IPS-20b (cell line): ENCODE measurements around the gene ZNF747.
A peak's percentile ranks its signal among the peaks of the same experiment; 100 is the strongest.

ENCODE experiments used
- H3K27ac ChIP-seq: one replicate; pipeline ENCODE4 v1.5.1; 2013; ENCODE audit warnings: low read length
- H3K27me3 ChIP-seq: 2 replicates; pipeline ENCODE4 v1.6.1; 2013; ENCODE audit warnings: mild to moderate bottlenecking, low read length, inconsistent platforms; ENCODE audit not compliant: insufficient read depth
- H3K36me3 ChIP-seq: 2 replicates; pipeline ENCODE4 v1.6.1; 2013; ENCODE audit warnings: low read depth, mild to moderate bottlenecking, inconsistent platforms, low read length, moderate library complexity; ENCODE audit not compliant: insufficient read depth
- H3K4me1 ChIP-seq: 2 replicates; pipeline ENCODE4 v1.6.1; 2013; ENCODE audit warnings: mild to moderate bottlenecking, control low read depth, inconsistent platforms, low read length, moderate library complexity; ENCODE audit not compliant: insufficient read depth
- H3K4me3 ChIP-seq: 2 replicates; pipeline ENCODE4 v1.5.1; 2013; ENCODE audit warnings: mild to moderate bottlenecking, low read length, inconsistent platforms
- H3K9ac ChIP-seq: 2 replicates; pipeline ENCODE4 v1.6.1; 2013; ENCODE audit warnings: low read depth, mild to moderate bottlenecking, inconsistent platforms, low read length, moderate library complexity
- H3K9me3 ChIP-seq: 2 replicates; pipeline ENCODE4 v1.6.1; 2013; ENCODE audit warnings: mild to moderate bottlenecking, low read depth, low read length, inconsistent platforms; ENCODE audit not compliant: insufficient read depth

ZNF747 gene

GRCh38 chr16:30534368-30535105 is at the start of gene ZNF747:
Gene ZNF747, minus strand, starts transcription at chr16:30534858. Its CDS starts 179 bp downstream, at chr16:30534679.
- peak within 1 kb of the TSS; percentile 100 for H3K27ac ChIP-seq
- peak within 1 kb of the TSS; percentile 96 for H3K9ac ChIP-seq
- no peaks in the 10 kb centered on the region for H3K27me3 ChIP-seq
- H3K4me1 ChIP-seq: peaks cover 10% of the 10 kb centered on the region; the same call in 1 of the 2 replicates
- no peaks in the 10 kb centered on the region for H3K9me3 ChIP-seq
- H3K4me3 ChIP-seq: peak within 1 kb of the TSS; percentile 81
- peaks cover 10% of the 10 kb centered on the region; the same call in 1 of the 2 replicates for H3K36me3 ChIP-seq

DNA sequence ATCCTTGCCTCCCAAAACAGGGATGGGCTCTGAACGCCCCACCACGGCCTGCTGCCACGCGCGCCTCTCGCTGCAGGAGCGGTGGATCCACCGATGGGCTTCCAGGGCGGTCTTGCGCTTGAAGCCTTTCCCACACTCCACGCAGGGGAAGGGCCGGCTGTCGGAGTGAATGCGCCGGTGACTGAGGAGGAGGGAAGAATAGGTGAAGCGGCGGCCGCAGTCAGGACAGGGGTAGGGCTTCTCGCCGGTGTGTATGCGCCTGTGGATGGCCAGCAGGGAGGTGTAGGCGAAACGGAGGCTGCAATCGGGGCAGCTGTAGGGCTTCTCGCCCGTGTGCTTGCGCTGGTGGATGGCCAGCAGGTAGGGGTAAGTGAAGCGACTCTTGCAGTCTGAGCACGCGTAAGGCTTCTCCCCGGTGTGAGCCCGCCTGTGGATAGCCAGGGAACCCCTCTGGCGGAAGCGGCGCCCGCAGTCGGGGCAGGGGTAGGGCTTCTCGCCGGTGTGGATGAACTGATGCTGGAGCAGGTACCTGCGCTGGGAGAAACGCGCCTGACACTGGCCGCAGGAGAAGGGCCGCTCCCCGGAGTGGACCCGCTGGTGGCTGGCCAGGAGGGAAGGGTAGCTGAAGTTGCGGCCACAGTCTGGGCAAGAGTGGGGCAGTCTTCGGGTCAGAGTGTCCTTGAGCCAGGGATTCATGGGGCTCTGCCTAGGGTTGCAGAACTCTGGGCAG is 48.1 kb upstream of the ZNF747 start:
- Histone ChIP-seq H3K36me3 (peaks cover 47% of the 10 kb centered on the region), H3K9me3 (no peaks in the 10 kb centered on the region), H3K4me3 (no peak overlapping the region)

DNA sequence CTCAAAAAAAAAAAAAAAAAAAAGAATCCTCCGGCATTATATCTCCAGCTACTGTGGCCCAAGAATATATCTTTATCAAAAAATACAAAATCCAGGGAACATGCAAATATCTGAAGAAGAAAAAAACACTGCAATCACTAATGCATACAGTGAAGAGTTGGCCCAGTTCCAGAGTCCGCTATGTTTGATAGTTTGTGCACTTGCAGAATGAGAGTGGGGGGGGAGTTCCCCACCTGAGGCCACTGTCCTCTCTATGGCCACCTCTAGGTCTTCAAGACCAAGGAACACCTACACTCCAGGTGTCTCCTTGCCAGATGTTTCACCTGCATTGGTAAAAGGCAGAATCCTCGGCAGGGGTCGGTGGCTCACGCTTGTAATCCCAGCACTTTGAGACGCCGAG is 46.8 kb upstream of the ZNF747 start:
- Histone ChIP-seq H3K9ac (no peak overlapping the region), H3K36me3 (peaks cover 43% of the 10 kb centered on the region), H3K4me3 (no peak overlapping the region), H3K27ac (no peak overlapping the region), H3K9me3 (no peaks in the 10 kb centered on the region), H3K4me1 (peaks cover 3% of the 10 kb centered on the region; the same call in 1 of the 2 replicates), H3K27me3 (no peaks in the 10 kb centered on the region)

More for the DNA sequence above, 48.1 kb upstream of the ZNF747 start:
- peaks cover 3% of the 10 kb centered on the region; the same call in 1 of the 2 replicates for H3K4me1 ChIP-seq
- no peak overlapping the region for H3K9ac ChIP-seq
- H3K27ac ChIP-seq: no peak overlapping the region
- H3K27me3 ChIP-seq: no peaks in the 10 kb centered on the region

GRCh38 chr16:30574678-30575077 is 40.0 kb upstream of the ZNF747 start:
- no peaks in the 10 kb centered on the region for H3K9me3 ChIP-seq
- H3K4me3 ChIP-seq: no peak overlapping the region
- H3K27me3 ChIP-seq: no peaks in the 10 kb centered on the region
- no peak overlapping the region for H3K9ac ChIP-seq
- no peak overlapping the region for H3K27ac ChIP-seq
- H3K36me3 ChIP-seq: peaks cover 14% of the 10 kb centered on the region; the same call in 1 of the 2 replicates
- H3K4me1 ChIP-seq: peaks cover 3% of the 10 kb centered on the region

DNA sequence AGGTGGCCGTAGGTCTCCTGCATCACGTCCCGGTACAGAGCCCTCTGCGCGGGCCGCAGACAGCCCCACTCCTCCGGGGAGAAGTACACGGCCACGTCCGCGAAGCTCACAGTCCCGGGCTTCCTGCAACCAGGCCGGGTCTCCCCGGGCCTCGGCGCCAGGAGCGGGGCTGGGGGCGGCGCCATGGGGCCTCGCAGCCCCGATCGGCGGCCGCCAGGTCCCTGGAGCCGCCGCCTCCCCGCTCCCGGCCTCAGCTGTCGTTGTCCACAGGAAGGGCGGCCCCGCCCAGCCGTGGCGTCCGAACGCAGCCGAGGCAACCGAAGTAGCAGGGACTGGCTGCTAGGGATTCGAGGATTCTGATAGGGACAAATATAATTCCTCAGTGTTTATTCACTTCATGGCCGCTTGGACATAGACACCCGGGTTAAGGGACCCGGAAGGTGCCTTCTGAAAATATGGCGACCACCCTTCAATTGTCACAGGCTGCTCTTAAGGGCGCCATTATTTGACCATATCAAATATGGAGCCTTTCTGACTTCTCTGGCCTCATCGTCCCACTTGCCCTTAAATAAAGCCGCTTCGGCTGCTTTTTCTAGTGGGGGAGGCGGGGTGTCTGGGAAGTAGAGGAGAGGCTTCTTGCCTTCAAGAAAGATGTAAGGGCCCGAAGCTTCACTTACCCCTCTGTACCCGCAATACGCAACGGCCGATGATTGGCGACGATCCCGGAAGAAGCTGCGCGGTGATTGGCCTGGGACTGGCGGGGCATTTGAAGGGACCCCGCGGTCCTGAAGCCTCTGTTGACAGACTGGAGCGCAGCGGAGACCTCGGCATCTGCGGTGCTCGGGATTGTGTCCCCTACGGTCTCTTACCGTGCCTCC is 37.0 kb upstream of the ZNF747 start, which contains the start of gene ZNF688:
Gene ZNF688 (minus strand): TSS at position 270 of the 878 bp plus-strand sequence. CDS start 85 bp downstream, at position 185.
- Histone ChIP-seq H3K4me3 (peak within 1 kb of the TSS; percentile 80), H3K4me1 (peaks cover 3% of the 10 kb centered on the region), H3K27ac (peak within 1 kb of the TSS; percentile 96), H3K36me3 (no peaks in the 10 kb centered on the region), H3K27me3 (no peaks in the 10 kb centered on the region), H3K9me3 (no peaks in the 10 kb centered on the region), H3K9ac (peak within 1 kb of the TSS; percentile 88; the same call in 1 of the 2 replicates)

- peak overlapping the region; percentile 96 for H3K27ac ChIP-seq
Measured at GRCh38 chr16:30570636-30571444, 36.2 kb upstream of the ZNF747 start.

GRCh38 chr16:30569746-30570635 is 35.3 kb upstream of the ZNF747 start:
- Histone ChIP-seq H3K9me3 (no peaks in the 10 kb centered on the region), H3K4me3 (no peak overlapping the region), H3K36me3 (no peaks in the 10 kb centered on the region), H3K4me1 (peaks cover 3% of the 10 kb centered on the region), H3K9ac (no peak overlapping the region), H3K27ac (no peak overlapping the region), H3K27me3 (no peaks in the 10 kb centered on the region)

More at GRCh38 chr16:30570636-30571444, 36.2 kb upstream of the ZNF747 start:
- H3K4me1 ChIP-seq: peaks cover 3% of the 10 kb centered on the region
- H3K4me3 ChIP-seq: peak overlapping the region; percentile 80
- H3K9ac ChIP-seq: peak overlapping the region; percentile 88; the same call in 1 of the 2 replicates
- H3K9me3 ChIP-seq: no peaks in the 10 kb centered on the region
- no peaks in the 10 kb centered on the region for H3K36me3 ChIP-seq
- H3K27me3 ChIP-seq: no peaks in the 10 kb centered on the region

DNA sequence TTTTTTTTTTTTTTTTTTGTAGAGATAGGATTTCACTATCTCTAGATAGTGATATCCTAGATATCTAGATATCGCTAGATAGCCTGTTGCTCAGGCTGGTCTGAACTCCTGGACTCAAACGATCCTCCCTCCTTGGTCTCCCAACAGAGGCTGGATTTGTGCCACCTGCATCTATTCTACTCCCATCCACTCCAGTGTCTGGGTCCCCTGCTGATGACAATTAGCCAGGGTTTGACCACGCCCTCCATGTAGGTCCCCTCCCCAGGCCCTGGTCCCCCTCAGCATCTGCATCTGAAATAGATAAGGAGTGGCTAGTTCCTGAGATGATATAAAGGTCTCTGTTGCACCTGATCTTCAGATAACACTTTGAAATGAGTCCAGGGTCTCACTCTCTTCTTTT is 34.6 kb upstream of the ZNF747 start:
- no peaks in the 10 kb centered on the region for H3K36me3 ChIP-seq
- H3K27me3 ChIP-seq: no peaks in the 10 kb centered on the region
- peaks cover 3% of the 10 kb centered on the region for H3K4me1 ChIP-seq
- no peaks in the 10 kb centered on the region for H3K9me3 ChIP-seq
- no peak overlapping the region for H3K9ac ChIP-seq
- no peak overlapping the region for H3K27ac ChIP-seq
- H3K4me3 ChIP-seq: no peak overlapping the region

DNA sequence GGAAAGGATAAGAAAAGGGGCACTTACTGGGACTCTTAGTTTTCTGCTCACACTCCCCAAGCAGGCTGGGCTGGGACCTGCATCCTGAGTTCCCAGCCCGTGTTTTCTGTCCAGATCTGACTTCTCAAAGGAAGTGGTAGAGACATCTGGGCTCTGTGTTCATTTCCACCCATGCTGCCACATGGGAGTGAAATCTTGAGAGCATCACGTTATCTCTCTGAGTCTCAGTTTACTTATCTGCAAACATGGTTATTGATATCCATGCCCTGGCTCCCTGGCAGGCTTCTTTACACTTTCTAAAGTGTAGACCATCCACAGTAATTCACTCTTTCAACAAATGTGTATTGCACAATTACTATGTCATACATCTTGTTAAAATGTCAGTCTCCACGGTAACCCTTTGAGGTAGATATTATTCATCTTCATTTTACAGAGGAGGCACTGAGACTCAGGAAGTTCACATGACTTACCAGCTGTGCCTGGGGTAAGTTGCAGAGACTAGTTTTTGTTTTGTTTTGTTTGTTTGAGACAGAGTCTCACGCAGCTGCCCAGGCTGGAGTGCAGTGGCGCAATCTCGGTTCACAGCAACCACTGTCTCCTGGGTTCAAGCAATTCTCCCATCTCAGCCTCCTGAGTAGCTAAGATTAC is 33.5 kb upstream of the ZNF747 start:
- Histone ChIP-seq H3K9ac (no peak overlapping the region), H3K4me3 (no peak overlapping the region), H3K27me3 (no peaks in the 10 kb centered on the region), H3K9me3 (no peaks in the 10 kb centered on the region), H3K27ac (no peak overlapping the region), H3K36me3 (no peaks in the 10 kb centered on the region), H3K4me1 (peaks cover 3% of the 10 kb centered on the region)
